GM12801 (cell line): Measurements from ENCODE around the gene FKBP3.

ENCODE experiments used
- TF ChIP-seq, protein P1 (sequence below): IDR thresholded peaks from one replicate; pipeline ENCODE4 v1.5.1; 2011; ENCODE audit warnings: control low read depth; ENCODE audit not compliant: insufficient read length; ENCODE audit errors: extremely low read depth

FKBP3 gene

DNA sequence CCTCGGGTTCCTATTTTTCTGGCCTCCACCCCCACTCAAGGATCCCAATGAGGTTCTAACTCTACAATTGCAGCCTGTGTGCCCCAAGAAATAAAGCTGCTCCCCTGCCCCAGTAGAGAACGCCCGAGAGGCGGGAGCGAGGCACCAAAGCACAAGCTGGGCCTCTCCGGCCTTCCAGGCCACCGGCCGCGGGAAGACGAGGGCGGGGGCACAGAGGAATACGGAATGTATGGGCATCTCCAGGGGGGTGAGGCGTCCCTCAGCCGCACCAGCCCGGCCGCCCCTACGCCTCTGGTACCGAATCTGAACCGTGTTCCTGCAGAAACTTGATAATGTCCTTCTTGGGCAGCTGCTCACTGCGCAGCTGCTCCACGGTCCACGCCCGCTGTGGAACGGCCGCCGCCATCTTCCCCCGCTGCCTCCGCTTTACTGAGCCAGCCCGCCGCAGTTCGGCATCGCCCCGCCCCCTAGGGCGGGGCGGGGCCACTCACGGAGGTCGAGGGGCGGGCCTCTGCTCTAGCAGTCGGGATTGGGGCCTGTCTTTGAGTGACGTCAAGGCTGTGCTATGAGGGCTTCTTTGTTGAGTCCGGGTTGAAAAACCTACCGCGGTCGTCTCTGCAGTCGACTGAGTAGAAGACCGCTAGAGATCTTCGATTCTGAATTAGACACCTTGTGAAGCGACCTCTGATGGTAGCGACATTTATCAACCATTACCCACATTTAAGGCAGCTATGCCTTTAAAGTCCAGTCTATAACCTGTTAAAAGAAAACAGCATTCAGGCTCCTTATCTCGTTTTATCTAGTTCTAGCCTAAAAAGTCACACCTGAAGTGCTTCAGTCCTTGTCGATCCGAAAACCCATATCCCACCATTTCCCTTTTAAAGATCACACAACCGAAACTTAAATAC, at the start of gene FKBP3:
Gene FKBP3 (minus strand): TSS at position 431 of the 908 bp plus-strand sequence. CDS start 25 bp downstream, at position 406.
- TF ChIP-seq, protein P1, sequence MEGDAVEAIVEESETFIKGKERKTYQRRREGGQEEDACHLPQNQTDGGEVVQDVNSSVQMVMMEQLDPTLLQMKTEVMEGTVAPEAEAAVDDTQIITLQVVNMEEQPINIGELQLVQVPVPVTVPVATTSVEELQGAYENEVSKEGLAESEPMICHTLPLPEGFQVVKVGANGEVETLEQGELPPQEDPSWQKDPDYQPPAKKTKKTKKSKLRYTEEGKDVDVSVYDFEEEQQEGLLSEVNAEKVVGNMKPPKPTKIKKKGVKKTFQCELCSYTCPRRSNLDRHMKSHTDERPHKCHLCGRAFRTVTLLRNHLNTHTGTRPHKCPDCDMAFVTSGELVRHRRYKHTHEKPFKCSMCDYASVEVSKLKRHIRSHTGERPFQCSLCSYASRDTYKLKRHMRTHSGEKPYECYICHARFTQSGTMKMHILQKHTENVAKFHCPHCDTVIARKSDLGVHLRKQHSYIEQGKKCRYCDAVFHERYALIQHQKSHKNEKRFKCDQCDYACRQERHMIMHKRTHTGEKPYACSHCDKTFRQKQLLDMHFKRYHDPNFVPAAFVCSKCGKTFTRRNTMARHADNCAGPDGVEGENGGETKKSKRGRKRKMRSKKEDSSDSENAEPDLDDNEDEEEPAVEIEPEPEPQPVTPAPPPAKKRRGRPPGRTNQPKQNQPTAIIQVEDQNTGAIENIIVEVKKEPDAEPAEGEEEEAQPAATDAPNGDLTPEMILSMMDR, result no peak

DNA sequence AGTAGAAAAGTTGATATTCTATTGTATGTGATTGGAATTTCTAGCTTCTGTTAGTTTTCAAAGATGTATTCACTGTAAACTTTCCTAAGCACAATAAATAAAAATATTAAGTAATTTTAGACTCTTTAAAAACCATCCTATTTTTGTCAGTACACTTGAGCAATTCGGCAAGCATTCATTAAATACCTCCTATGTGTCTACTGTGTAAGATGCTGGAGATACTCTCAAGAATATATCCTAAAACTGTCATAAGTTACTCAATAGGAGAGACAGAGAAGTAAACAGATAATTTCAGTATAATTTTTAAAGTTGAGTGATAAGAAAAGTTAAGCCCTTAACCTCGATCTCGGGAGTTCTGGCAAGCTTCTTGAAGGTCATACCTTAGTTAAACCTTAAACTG, 47.5 kb upstream of the FKBP3 start:
- TF ChIP-seq, protein P1, result no peak

DNA sequence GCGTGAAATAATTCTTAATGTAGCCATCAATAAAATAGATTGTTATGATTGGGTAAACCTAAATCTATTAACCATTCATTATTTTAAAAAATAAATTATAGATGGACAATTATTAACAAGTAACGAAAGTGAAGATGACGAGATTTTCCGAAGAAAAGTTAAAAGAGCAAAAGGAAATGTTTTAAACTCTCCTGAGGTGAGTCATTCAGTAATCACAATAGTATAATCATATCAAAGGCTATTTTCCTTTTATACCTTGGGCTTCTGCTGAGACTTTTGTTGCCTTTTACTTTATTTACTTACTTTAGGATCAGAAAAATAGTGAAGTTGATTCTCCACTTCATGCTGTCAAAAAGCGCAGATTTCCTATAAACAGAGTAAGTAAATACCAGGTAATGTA, 47.0 kb upstream of the FKBP3 start:
- TF ChIP-seq, protein P1, result no peak

DNA sequence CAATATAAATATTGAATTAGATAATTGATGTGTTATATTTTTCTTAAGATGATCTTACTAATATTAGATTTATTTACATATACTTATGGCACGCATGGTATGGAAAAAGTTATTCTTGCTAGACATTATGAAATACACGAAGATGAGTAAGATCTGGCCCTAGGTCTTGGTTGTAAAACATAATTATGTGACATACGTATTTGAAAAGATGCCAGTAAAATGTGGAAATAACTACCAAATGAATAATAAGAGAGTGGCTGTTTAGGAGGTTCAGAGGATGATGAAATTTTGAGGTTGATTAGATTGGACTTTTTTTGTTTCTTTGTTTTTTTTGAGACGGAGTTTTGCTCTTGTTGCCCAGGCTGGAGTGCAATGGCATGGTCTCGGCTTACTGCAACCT, 42.8 kb upstream of the FKBP3 start:
- TF ChIP-seq, protein P1, result no peak

DNA sequence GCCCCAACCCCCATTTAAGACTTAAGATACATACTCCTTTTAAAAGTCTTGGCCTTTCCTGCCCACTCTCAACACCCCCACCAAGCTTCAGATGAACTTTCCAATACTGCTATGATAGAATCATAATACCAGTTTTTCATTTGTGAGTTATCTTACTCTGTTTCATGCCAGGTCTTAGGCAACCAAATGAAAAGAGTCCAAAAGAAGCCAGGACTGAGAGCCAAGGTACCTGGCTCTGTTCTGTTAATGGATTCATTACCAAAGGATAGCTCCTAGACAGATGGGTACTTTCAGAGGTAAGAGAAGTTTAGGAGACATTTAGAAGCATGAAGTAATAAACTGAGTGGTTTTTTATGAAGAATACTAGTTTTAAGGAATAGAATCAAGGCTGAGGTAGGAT, 35.6 kb upstream of the FKBP3 start:
- TF ChIP-seq, protein P1, result no peak

DNA sequence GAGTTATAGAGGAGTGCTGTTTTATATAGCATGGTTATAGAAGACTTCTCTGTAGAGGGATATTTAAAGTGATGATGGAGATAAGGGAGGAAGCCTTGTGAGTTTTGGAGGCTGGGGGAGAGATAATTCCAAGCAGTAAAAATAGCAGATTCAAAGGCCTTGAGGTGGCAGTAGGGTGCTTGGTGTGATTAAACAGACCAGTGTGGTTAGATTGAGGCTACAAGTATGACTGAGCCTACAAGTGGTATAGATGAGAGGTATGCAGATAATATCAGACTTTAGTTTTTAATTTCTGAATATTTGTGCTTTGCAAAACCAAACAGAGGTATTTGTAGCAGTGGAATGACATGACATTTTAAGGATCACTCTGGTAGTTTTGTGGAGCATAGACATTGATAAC, 21.8 kb upstream of the FKBP3 start:
- TF ChIP-seq, protein P1, result no peak

DNA sequence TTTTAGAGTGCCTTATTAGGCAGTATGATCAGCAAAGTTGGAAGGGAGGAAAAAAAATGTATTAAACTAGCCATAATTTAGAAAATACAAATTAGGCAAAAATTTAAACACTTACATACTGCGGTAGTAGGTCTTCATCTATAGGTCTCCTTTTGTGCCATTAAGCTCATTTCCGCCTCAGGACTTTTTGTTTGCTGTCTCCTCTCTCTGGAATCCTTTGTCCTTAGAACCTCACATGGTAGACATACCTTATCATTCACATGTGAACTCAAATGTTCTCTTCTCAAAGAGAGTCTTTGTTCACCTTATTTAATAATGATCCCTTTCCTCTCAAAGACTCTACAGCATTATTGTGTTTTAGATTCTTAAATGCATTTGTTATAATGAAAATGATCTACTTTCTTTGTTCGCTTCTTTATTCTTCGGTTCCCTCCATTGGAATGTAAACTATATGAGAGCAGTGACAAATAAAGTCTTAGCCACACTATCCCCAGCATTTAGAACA, 16.2 kb upstream of the FKBP3 start:
- TF ChIP-seq, protein P1, result no peak
